Heart right ventricle (tissue), 16 donors: ENCODE data around the gene CAPN9. TPM values are rescaled to one million over a fixed set of nuclear protein-coding genes. Genes with fewer than 3 reads are reported as not detected.

Experiments
- ATAC-seq, 8 donors: fragments of 200-7000 bp; cut with Tn5 transposase; one replicate each; pipeline ENCODE4 v1.9.1; 2020; ENCODE audit warnings: mild to moderate bottlenecking in 8 of 8, moderate library complexity in 8 of 8, moderate number of reproducible peaks in 1 of 8
- DNase-seq, 2 donors: peaks; one replicate each; pipeline ENCODE4 v3.0.0-alpha.2; 2020
- H3K27ac ChIP-seq, 10 donors: fragments of 200-600 bp; sonication (generic) in 2 of 10; one replicate each; pipeline versions ENCODE4 v1.5.0 to v1.8.0; 2020 to 2022; ENCODE audit warnings: mild to moderate bottlenecking in 3 of 10
- H3K27me3 ChIP-seq, 7 donors: fragments of 200-600 bp; one replicate each; pipeline ENCODE4 v1.8.0; 2021 to 2022; ENCODE audit warnings: mild to moderate bottlenecking in 2 of 7
- H3K36me3 ChIP-seq, 9 donors: fragments of 200-600 bp; sonication (generic) in 1 of 9; one replicate each; pipeline versions ENCODE4 v1.5.0 to v1.8.0; 2020 to 2022; ENCODE audit warnings: mild to moderate bottlenecking in 2 of 9
- H3K4me1 ChIP-seq, 9 donors: fragments of 200-600 bp; sonication (generic) in 1 of 9; one replicate each; pipeline versions ENCODE4 v1.5.0 to v1.8.0; 2020 to 2022; ENCODE audit warnings: mild to moderate bottlenecking in 4 of 9
- H3K4me3 ChIP-seq, 10 donors: fragments of 200-600 bp; sonication (generic) in 2 of 10; one replicate each; pipeline versions ENCODE4 v1.5.0 to v1.8.0; 2020 to 2022; ENCODE audit warnings: mild to moderate bottlenecking in 7 of 10, moderate library complexity in 2 of 10
- H3K9me3 ChIP-seq, 11 donors: fragments of 200-600 bp in 10 of 11; sonication (generic) in 2 of 11; one replicate each; pipeline versions ENCODE4 v1.5.0 to v1.8.0; 2013 to 2022; ENCODE audit warnings: mild to moderate bottlenecking in 2 of 11, control low read depth in 1 of 11, moderate library complexity in 1 of 11
- WGBS, 2 donors: extraction: QIAGEN DNeasy Blood & Tissue Kit; methylation state at CpG; one replicate each; pipeline ENCODE4 v1.1.7; 2013; ENCODE audit warnings: inconsistent platforms in 1 of 2; 5-methylcytosine and 5-hydroxymethylcytosine counted together
- intact Hi-C, 10 donors: fragments of 100-400 bp; cut with DNase I; formaldehyde crosslinking; loops; one replicate each; pipeline versions ENCODE4 v1.11.1 to v1.14.2; 2022
- polyA plus RNA-seq, 2 donors: library from polyadenylated mRNA; stranded (reverse); fragments of 200-250 nt; gene quantifications; one replicate each; pipeline ENCODE4 v1.2.3, GENCODE V29; 2013
- total RNA-seq, 10 donors: library from RNA; stranded (reverse); fragmentation: NEBNext Ultra II Directional in 3 of 10; extraction: Animal tissue kit (Norgen Biotek cat#: 25700) in 3 of 10; gene quantifications; one replicate each; pipeline versions ENCODE4 v1.2.1 to v1.2.4, GENCODE V29; 2021 to 2023
- TF ChIP-seq, protein P1 (sequence below), 9 donors: fragments of 200-600 bp; sonication (generic) in 2 of 9; IDR thresholded peaks; one replicate each; pipeline versions ENCODE4 v1.5.0 to v1.8.0; 2021 to 2022; ENCODE audit warnings: antibody characterized with exemption in 9 of 9, mild to moderate bottlenecking in 5 of 9, moderate library complexity in 1 of 9
- donor health status: Arrhythmogenic right ventricular cardiomyopathy.
- donor health status: ischemic (EF 13 %, LVEDD 7.1; RV severe dilation, severe dysfunction).
- donor health status: healthy with polysubstance abuse.
- donor health status: DM: no; HTN: yes; CAD: no.
- donor health status: DM: no; HTN: no; CAD: no.
- donor health status: ischemic (EF 25% LVEDD 6.9; RV normal size, moderate dysfunction).
- donor health status: ischemic (EF 25% LVEDD 5.7; RV mildly dilated, moderate dysfunction).
- donor health status: healthy.
- donor health status: DM: yes; HTN: yes; CAD: no.
- donor health status: Ischemic cardiomyopathy.
- donor health status: ischemic (EF 35%, LVEDD 5.7; RV mildly dilated, moderate dysfunction).
- donor health status: nonischemic (EF 11% LVEDD 7.7; RV severe dilation, severe dysfunction).
- donor health status: DM: yes; HTN: yes; CAD: no.
- donor health status: PGD.
- donor health status: ischemic (EF 29% LVEDD 5.4; RV normal size, mild dysfunction).
- donor health status: nonischemic (EF 23%, LVEDD 6.1; RV moderate dilation, normal function).

The CAPN9 gene
- total and polyA plus RNA-seq, 12 donors = 0.22 to 0.25 (median 0.24) TPM; not detected in 9

DNA sequence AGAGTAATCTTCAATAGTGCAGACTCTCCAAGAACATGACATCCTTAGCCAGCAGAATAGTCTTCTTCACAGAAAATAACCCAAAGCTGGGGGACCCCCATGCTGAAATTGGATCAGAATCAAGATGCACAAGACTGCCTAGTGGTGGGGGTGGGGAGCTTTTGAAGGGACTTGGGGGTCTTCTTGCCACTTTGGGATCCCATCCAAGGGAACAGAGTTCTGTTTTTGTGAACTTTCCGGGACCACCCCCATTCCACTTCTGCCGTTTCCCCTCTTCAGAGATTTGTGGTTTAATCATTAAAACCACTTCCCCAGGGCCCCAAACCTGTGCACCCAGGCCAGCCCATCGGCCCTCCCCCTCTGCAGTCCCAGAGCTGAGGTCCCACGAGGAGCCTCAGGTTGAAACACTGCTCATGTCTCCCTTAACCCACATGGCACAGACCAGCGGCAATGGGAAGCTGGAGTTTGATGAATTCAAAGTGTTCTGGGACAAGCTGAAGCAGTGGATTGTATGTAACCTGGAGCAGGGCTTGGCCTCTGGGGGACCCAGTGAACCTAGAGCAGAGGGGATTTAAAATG, 44.9 kb downstream of the CAPN9 start:
- ATAC-seq (no peak), DNase-seq (no peak)
- Histone ChIP-seq H3K27ac (no peak overlapping the region), H3K4me3 (no peak overlapping the region), H3K4me1 (no peaks in the 10 kb centered on the region), H3K9me3 (no peaks in the 10 kb centered on the region), H3K27me3 (no peaks in the 10 kb centered on the region), H3K36me3 (no peaks in the 10 kb centered on the region)
- TF ChIP-seq, protein P1, sequence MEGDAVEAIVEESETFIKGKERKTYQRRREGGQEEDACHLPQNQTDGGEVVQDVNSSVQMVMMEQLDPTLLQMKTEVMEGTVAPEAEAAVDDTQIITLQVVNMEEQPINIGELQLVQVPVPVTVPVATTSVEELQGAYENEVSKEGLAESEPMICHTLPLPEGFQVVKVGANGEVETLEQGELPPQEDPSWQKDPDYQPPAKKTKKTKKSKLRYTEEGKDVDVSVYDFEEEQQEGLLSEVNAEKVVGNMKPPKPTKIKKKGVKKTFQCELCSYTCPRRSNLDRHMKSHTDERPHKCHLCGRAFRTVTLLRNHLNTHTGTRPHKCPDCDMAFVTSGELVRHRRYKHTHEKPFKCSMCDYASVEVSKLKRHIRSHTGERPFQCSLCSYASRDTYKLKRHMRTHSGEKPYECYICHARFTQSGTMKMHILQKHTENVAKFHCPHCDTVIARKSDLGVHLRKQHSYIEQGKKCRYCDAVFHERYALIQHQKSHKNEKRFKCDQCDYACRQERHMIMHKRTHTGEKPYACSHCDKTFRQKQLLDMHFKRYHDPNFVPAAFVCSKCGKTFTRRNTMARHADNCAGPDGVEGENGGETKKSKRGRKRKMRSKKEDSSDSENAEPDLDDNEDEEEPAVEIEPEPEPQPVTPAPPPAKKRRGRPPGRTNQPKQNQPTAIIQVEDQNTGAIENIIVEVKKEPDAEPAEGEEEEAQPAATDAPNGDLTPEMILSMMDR (IDR thresholded peaks at IDR 0.05) = no peak
- intact Hi-C loops = loop anchor here in 1 of 10 donors (10.0 kb wide), 1 partner anchor 423 kb away; no protein-coding TSS in a partner anchor
- WGBS, 2 donors = 76 to 83% methylated on average over 5 of the region's 5 CpGs

DNA sequence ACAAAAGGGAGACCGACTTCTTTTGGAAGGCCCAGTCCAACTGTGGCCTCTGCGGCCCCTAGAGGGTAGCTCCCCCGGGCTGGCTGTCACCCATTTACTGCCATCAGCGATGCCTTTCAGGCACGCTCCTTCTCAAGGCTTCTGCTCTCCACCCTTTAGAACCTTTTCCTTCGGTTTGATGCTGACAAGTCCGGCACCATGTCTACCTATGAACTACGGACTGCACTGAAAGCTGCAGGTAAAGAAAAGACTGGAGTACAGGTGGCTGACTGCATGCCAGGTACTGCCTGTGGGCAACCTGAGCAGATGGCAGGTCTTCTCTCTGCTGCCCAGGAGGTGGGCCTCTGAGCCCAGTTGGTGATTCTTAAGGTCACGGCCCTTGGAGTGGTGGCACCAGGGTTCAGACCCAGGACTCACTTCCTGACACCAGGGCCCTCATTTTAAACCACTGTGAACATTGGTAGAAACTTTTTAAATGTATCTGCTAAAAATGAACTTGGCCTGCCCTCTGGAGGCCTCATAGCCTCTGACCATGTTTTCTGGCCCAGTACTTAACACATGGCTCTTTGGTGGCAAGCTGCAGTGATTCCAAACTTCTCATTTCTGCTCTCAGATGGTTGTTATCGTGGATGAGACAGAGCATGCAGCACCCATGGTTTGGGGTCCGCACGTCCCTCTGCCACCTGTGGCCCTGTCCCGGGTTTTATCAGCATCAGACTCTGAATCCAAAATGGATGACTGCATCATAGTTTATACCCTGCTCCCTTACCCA, 45.7 kb downstream of the CAPN9 start:
- no peak overlapping the region for H3K27ac ChIP-seq
- H3K4me3 ChIP-seq = no peak overlapping the region
- H3K9me3 ChIP-seq = no peaks in the 10 kb centered on the region
- DNase-seq (no peak), ATAC-seq (no peak)
- H3K36me3 ChIP-seq = no peaks in the 10 kb centered on the region
- TF ChIP-seq, protein P1 (IDR thresholded peaks at IDR 0.05) = peak in 1 of 9 donors; percentile 13
- intact Hi-C loops = loop anchor here in 1 of 10 donors (10.0 kb wide), 1 partner anchor 422 kb away; no protein-coding TSS in a partner anchor
- H3K4me1 ChIP-seq = no peaks in the 10 kb centered on the region
- 87 to 96% methylated on average over 13 of the region's 13 CpGs for WGBS, 2 donors
- no peaks in the 10 kb centered on the region for H3K27me3 ChIP-seq

DNA sequence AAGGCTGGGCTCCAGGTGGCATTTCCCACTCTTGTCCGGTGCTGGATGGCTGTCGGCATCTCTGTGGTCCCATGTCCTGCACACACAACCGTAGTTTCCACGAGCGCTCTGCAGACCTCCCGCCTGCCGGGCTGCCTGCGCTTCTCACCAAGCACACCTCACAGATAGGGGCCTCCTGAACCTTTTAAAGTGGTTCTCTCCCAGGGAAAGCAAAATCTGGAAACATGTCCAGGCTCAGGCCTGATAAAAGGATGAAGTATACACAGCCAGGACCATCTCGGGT, 46.2 kb downstream of the CAPN9 start:
- no peak for ATAC-seq
- no peaks in the 10 kb centered on the region for H3K36me3 ChIP-seq
- DNase-seq = no peak
- H3K9me3 ChIP-seq = no peaks in the 10 kb centered on the region
- H3K4me3 ChIP-seq = no peak overlapping the region
- WGBS, 2 donors = 92 to 96% methylated on average over 9 of the region's 9 CpGs
- no peak overlapping the region for H3K27ac ChIP-seq
- no peaks in the 10 kb centered on the region for H3K27me3 ChIP-seq
- H3K4me1 ChIP-seq = no peaks in the 10 kb centered on the region
- TF ChIP-seq, protein P1 (IDR thresholded peaks at IDR 0.05) = no peak
- intact Hi-C loops = loop anchor here in 1 of 10 donors (10.0 kb wide), 1 partner anchor 421 kb away; no protein-coding TSS in a partner anchor

GRCh38 chr1:230794431-230794830, 47.2 kb downstream of the CAPN9 start:
- intact Hi-C loops = loop anchor here in 1 of 10 donors (10.0 kb wide), 1 partner anchor 420 kb away; no protein-coding TSS in a partner anchor
- TF ChIP-seq, protein P1 (IDR thresholded peaks at IDR 0.05) = no peak

More at GRCh38 chr1:230794431-230794830, 47.2 kb downstream of the CAPN9 start:
- Histone ChIP-seq H3K36me3 (no peaks in the 10 kb centered on the region), H3K9me3 (no peaks in the 10 kb centered on the region), H3K4me3 (no peak overlapping the region), H3K4me1 (no peaks in the 10 kb centered on the region), H3K27ac (no peak overlapping the region), H3K27me3 (no peaks in the 10 kb centered on the region)
- no peak for ATAC-seq
- 56 to 57% methylated on average over 5 of the region's 5 CpGs for WGBS, 2 donors
- DNase-seq = no peak
